Endodermal cell (in vitro differentiated cells): ENCODE results near the gene HSF4. TPM values are rescaled to one million over a fixed set of nuclear protein-coding genes. Genes with fewer than 3 reads are reported as not detected.

Source experiments
- DNase-seq: peaks from one replicate; pipeline ENCODE4 v3.0.0-alpha.2; 2017
- H3K27ac ChIP-seq: 2 replicates; pipeline ENCODE4 v1.5.1; 2013; ENCODE audit warnings: mild to moderate bottlenecking, low read depth, low read length, moderate library complexity
- H3K27me3 ChIP-seq: 2 replicates; pipeline ENCODE4 v1.6.1; 2013; ENCODE audit warnings: mild to moderate bottlenecking, low read length, moderate library complexity; ENCODE audit not compliant: insufficient read depth, control insufficient read depth, poor library complexity, severe bottlenecking
- H3K36me3 ChIP-seq: 2 replicates; pipeline ENCODE4 v1.7.0; 2013; ENCODE audit warnings: mild to moderate bottlenecking, low read length, moderate library complexity; ENCODE audit not compliant: control insufficient read depth, insufficient read depth
- H3K4me1 ChIP-seq: one replicate; pipeline ENCODE4 v1.7.0; 2013; ENCODE audit warnings: low read length; ENCODE audit not compliant: control insufficient read depth, insufficient read depth
- H3K4me3 ChIP-seq: 2 replicates; pipeline ENCODE4 v1.5.1; 2013; ENCODE audit warnings: mild to moderate bottlenecking, low read length, moderate library complexity
- H3K9ac ChIP-seq: 2 replicates; pipeline ENCODE4 v1.6.1; 2013; ENCODE audit warnings: mild to moderate bottlenecking, low read length, moderate library complexity; ENCODE audit not compliant: poor library complexity, severe bottlenecking; ENCODE audit errors: extremely low read depth
- H3K9me3 ChIP-seq: 2 replicates; pipeline ENCODE4 v1.6.1; 2013; ENCODE audit warnings: mild to moderate bottlenecking, low read length, moderate library complexity; ENCODE audit not compliant: control insufficient read depth
- H3K27ac Mint-ChIP-seq: 2 replicates; pipeline ENCODE4 v1.8.0; 2020; ENCODE audit warnings: mixed read lengths
- H3K27me3 Mint-ChIP-seq: 2 replicates; pipeline ENCODE4 v1.8.0; 2021; ENCODE audit warnings: mild to moderate bottlenecking, mixed read lengths; ENCODE audit not compliant: insufficient read depth
- H3K36me3 Mint-ChIP-seq: 2 replicates; pipeline ENCODE4 v1.8.0; 2020; ENCODE audit warnings: low read depth, mixed read lengths
- H3K4me1 Mint-ChIP-seq: 2 replicates; pipeline ENCODE4 v1.8.0; 2020; ENCODE audit warnings: mixed read lengths
- H3K4me3 Mint-ChIP-seq: 2 replicates; pipeline ENCODE4 v1.8.0; 2020; ENCODE audit warnings: mild to moderate bottlenecking, moderate library complexity, mixed read lengths
- H3K9me3 Mint-ChIP-seq: 2 replicates; pipeline ENCODE4 v1.8.0; 2020; ENCODE audit warnings: mild to moderate bottlenecking, mixed read lengths
- CTCF ChIP-seq: fragments of 200-600 bp; sonication (generic); conservative IDR thresholded peaks from 2 replicates; pipeline ENCODE4 v1.5.0; 2021; ENCODE audit warnings: antibody characterized with exemption, mild to moderate bottlenecking
- WGBS, 2 experiments: methylation state at CpG; one replicate each; pipeline versions ENCODE4 v1.1.5 to v1.1.7; 2013; ENCODE audit warnings: missing lambda C conversion rate in 2 of 2, mixed read lengths in 1 of 2; ENCODE audit not compliant: insufficient coverage in 1 of 2, insufficient read length in 1 of 2; 5-methylcytosine and 5-hydroxymethylcytosine counted together
- total RNA-seq, 2 donors: library from RNA; stranded (reverse); fragmentation: NEBNext Ultra II Directional in 1 of 2; extraction: Animal tissue kit (Norgen Biotek cat#: 25700) in 1 of 2; gene quantifications; 2 replicates in 1 of 2; 3 replicates in 1 of 2; pipeline ENCODE4 v1.2.1, GENCODE V29; 2021

The HSF4 gene
- total RNA-seq, 2 donors from 2014 or later: 2.0 to 6.8 TPM

GRCh38 chr16:67199011-67199807 lies 34.7 kb downstream of the HSF4 start, which contains the start of gene ELMO3:
TSS of gene ELMO3 (plus strand) at chr16:67199131. CDS start at chr16:67199327, 196 bp downstream.
- peak; percentile 85 for TF ChIP-seq CTCF
- 91 to 92% methylated on average over 25 to 58 of the region's 61 CpGs for WGBS, 2 experiments
- Mint-ChIP-seq H3K4me1 (peaks cover 2% of the 10 kb centered on the region), H3K27me3 (no peaks in the 10 kb centered on the region), H3K9me3 (no peaks in the 10 kb centered on the region), H3K36me3 (peaks cover 38% of the 10 kb centered on the region), H3K27ac (peak within 1 kb of the TSS; percentile 76), H3K4me3 (peak within 1 kb of the TSS; percentile 57)
- Histone ChIP-seq H3K27me3 (no peaks in the 10 kb centered on the region), H3K9me3 (no peaks in the 10 kb centered on the region), H3K36me3 (peaks cover 62% of the 10 kb centered on the region), H3K4me3 (no peak within 1 kb of the TSS), H3K27ac (no peak within 1 kb of the TSS), H3K4me1 (no peaks in the 10 kb centered on the region), H3K9ac (no peak within 1 kb of the TSS)
- peak; percentile 93 for DNase-seq

GRCh38 chr16:67199808-67200198 lies 35.3 kb downstream of the HSF4 start:
- WGBS, 2 experiments: 91 to 93% methylated on average over 7 to 22 of the region's 22 CpGs
- no peaks in the 10 kb centered on the region for H3K9me3 ChIP-seq
- no peak overlapping the region for H3K9ac ChIP-seq
- peaks cover 59% of the 10 kb centered on the region for H3K36me3 ChIP-seq
- H3K4me3 Mint-ChIP-seq: peak overlapping the region; percentile 57
- no peaks in the 10 kb centered on the region for H3K27me3 ChIP-seq
- H3K9me3 Mint-ChIP-seq: no peaks in the 10 kb centered on the region
- H3K4me1 ChIP-seq: no peaks in the 10 kb centered on the region
- H3K4me3 ChIP-seq: no peak overlapping the region
- no peak overlapping the region for H3K27ac ChIP-seq
- H3K27me3 Mint-ChIP-seq: no peaks in the 10 kb centered on the region
- peak; percentile 67 for TF ChIP-seq CTCF
- peaks cover 35% of the 10 kb centered on the region for H3K36me3 Mint-ChIP-seq
- H3K27ac Mint-ChIP-seq: peak overlapping the region; percentile 76
- peaks cover 2% of the 10 kb centered on the region for H3K4me1 Mint-ChIP-seq
- peak; percentile 86 for DNase-seq

GRCh38 chr16:67200491-67200890 lies 35.9 kb downstream of the HSF4 start:
- Histone ChIP-seq H3K4me3 (no peak overlapping the region), H3K9ac (no peak overlapping the region), H3K27me3 (no peaks in the 10 kb centered on the region), H3K9me3 (no peaks in the 10 kb centered on the region), H3K36me3 (peaks cover 52% of the 10 kb centered on the region), H3K4me1 (no peaks in the 10 kb centered on the region), H3K27ac (no peak overlapping the region)
- no peaks in the 10 kb centered on the region for H3K9me3 Mint-ChIP-seq
- no peak overlapping the region for H3K4me3 Mint-ChIP-seq
- peaks cover 28% of the 10 kb centered on the region for H3K36me3 Mint-ChIP-seq
- no peak overlapping the region for H3K27ac Mint-ChIP-seq
- no peaks in the 10 kb centered on the region for H3K27me3 Mint-ChIP-seq
- no peak for TF ChIP-seq CTCF
- no peak for DNase-seq
- WGBS, 2 experiments: 96 to 98% methylated on average over 7 to 8 of the region's 8 CpGs
- peaks cover 2% of the 10 kb centered on the region for H3K4me1 Mint-ChIP-seq
